Skeletal muscle satellite cell (primary cell): ENCODE results near the gene LAIR1.
"Not testable (repeated sequence)": the region's sequence is repeated elsewhere in the genome, so short reads cannot be mapped to it uniquely, and the experiment has no call there.

Source experiments
- H3K27me3 ChIP-seq: 2 replicates; pipeline ENCODE4 v1.7.0; 2013; ENCODE audit warnings: low read length; ENCODE audit not compliant: control insufficient read depth, insufficient read depth
- H3K36me3 ChIP-seq: 2 replicates; pipeline ENCODE4 v1.7.0; 2013; ENCODE audit warnings: mild to moderate bottlenecking, control low read depth, low read length; ENCODE audit not compliant: insufficient read depth
- H3K4me1 ChIP-seq: 2 replicates; pipeline ENCODE4 v1.7.0; 2013; ENCODE audit warnings: low read length; ENCODE audit not compliant: control insufficient read depth, insufficient read depth
- H3K4me2 ChIP-seq: 2 replicates; pipeline ENCODE4 v1.7.0; 2013; ENCODE audit warnings: mild to moderate bottlenecking, low read length
- H3K4me3 ChIP-seq: 2 replicates; pipeline ENCODE4 v1.7.0; 2013; ENCODE audit warnings: low read length
- H3K9ac ChIP-seq: 2 replicates; pipeline ENCODE4 v1.7.0; 2013; ENCODE audit warnings: mild to moderate bottlenecking, low read depth, low read length, moderate library complexity
- H3K9me3 ChIP-seq: replicated peaks from 2 replicates; pipeline ENCODE4 v1.7.0; 2013; ENCODE audit warnings: mild to moderate bottlenecking, control low read depth, low read length

Gene LAIR1

DNA sequence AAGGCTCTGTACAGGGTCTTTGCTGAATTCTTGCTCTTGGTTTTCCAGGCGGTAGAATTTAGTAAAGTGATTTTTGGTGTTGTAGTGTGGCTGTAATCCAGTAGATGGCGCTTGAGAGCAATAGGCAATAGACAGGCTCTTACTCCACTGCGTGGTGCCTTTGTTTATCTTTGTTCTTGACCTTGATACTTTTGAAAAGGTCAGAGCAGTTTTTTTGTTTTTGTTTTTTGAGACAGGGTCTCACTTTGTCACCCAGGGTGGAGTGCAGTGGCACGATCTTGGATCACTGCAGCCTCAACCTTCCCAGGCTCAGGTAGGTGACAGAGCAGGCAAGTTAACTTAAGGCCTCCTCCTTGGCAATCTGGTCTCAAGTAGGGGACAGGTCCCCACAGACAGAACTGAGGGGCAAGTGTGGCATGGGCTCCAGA lies 39.5 kb downstream of the LAIR1 start:
- Histone ChIP-seq H3K4me2 (no peak overlapping the region), H3K36me3 (no peaks in the 10 kb centered on the region), H3K27me3 (no peaks in the 10 kb centered on the region), H3K9ac (no peak overlapping the region), H3K4me1 (no peaks in the 10 kb centered on the region), H3K9me3 (no peaks in the 10 kb centered on the region), H3K4me3 (no peak overlapping the region)

- no peaks in the 10 kb centered on the region for H3K27me3 ChIP-seq
- H3K4me1 ChIP-seq, result no peaks in the 10 kb centered on the region
- H3K9ac ChIP-seq, result no peak overlapping the region
- no peak overlapping the region for H3K4me3 ChIP-seq
- no peaks in the 10 kb centered on the region for H3K9me3 ChIP-seq
- no peak overlapping the region for H3K4me2 ChIP-seq
- no peaks in the 10 kb centered on the region for H3K36me3 ChIP-seq
Measured at GRCh38 chr19:54324071-54324470, 40.7 kb downstream of the LAIR1 start.

GRCh38 chr19:54322934-54323333 lies 41.8 kb downstream of the LAIR1 start:
- not testable (repeated sequence) for H3K4me1 ChIP-seq, H3K36me3 ChIP-seq, H3K4me2 ChIP-seq, H3K4me3 ChIP-seq, H3K27me3 ChIP-seq, H3K9ac ChIP-seq, H3K9me3 ChIP-seq

DNA sequence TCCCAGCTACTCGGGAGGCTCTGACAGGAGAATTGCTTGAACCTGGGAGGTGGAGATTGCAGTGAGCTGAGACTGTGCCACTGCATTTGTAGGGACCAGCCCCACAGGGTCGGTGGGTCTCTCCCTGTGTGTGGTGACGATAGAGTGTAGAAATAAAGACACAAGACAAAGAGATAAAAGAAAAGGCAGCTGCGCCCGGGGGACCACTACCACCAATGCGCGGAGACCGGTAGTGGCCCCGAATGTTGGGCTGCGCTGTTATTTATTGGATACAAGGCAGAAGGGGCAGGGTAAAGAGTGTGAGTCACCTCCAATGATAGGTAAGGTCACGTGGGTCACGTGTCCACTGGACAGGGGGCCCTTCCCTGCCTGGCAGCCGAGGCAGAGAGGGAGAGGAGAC lies 42.4 kb downstream of the LAIR1 start:
- H3K4me2 ChIP-seq, H3K36me3 ChIP-seq, H3K9me3 ChIP-seq, H3K4me1 ChIP-seq, H3K27me3 ChIP-seq, H3K9ac ChIP-seq, H3K4me3 ChIP-seq: not testable (repeated sequence)

GRCh38 chr19:54319892-54320670 lies 44.6 kb downstream of the LAIR1 start:
- H3K4me1 ChIP-seq, result no peaks in the 10 kb centered on the region
- no peak overlapping the region for H3K4me2 ChIP-seq
- H3K9me3 ChIP-seq, result no peaks in the 10 kb centered on the region
- no peak overlapping the region for H3K9ac ChIP-seq
- H3K4me3 ChIP-seq, result no peak overlapping the region
- H3K27me3 ChIP-seq, result no peaks in the 10 kb centered on the region
- no peaks in the 10 kb centered on the region for H3K36me3 ChIP-seq

DNA sequence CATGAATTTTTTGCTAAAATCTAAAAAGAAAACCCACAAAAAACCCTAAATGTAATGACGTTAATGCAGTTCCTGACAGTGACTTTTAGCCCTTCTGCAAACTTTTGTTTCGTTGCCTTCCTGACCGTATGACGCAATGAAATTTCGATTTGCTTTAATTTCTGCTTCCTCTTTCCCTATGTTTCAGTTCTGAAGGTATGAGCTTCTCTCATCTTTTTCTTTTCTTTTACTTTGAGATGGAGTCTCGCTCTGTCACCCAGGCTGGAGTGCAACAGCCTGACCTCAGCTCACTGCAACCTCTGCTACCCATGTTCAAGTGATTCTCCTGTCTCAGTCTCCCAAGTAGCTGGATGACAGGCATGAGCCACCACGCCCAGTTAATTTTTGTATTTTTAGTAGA lies 45.7 kb downstream of the LAIR1 start:
- H3K36me3 ChIP-seq, result no peaks in the 10 kb centered on the region
- H3K4me3 ChIP-seq, result no peak overlapping the region
- no peak overlapping the region for H3K9ac ChIP-seq
- H3K27me3 ChIP-seq, result no peaks in the 10 kb centered on the region
- no peaks in the 10 kb centered on the region for H3K4me1 ChIP-seq
- H3K4me2 ChIP-seq, result no peak overlapping the region
- no peaks in the 10 kb centered on the region for H3K9me3 ChIP-seq

DNA sequence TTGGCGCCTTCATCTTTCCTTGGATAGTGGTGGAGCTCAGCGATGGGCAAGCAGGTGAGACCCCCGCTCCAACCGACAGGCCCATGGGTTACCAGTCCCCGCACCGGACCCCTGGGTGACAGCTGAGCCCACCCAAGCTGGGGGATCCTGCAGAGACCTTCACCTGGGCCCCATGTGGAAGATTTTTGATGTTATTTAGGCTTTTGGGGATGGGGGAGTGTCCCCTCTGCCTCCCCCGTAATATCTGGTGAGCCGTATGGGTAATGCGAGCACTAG lies 46.8 kb downstream of the LAIR1 start:
- Histone ChIP-seq H3K4me1 (no peaks in the 10 kb centered on the region), H3K9ac (no peak overlapping the region), H3K4me3 (no peak overlapping the region), H3K9me3 (no peaks in the 10 kb centered on the region), H3K4me2 (no peak overlapping the region), H3K36me3 (no peaks in the 10 kb centered on the region), H3K27me3 (no peaks in the 10 kb centered on the region)

DNA sequence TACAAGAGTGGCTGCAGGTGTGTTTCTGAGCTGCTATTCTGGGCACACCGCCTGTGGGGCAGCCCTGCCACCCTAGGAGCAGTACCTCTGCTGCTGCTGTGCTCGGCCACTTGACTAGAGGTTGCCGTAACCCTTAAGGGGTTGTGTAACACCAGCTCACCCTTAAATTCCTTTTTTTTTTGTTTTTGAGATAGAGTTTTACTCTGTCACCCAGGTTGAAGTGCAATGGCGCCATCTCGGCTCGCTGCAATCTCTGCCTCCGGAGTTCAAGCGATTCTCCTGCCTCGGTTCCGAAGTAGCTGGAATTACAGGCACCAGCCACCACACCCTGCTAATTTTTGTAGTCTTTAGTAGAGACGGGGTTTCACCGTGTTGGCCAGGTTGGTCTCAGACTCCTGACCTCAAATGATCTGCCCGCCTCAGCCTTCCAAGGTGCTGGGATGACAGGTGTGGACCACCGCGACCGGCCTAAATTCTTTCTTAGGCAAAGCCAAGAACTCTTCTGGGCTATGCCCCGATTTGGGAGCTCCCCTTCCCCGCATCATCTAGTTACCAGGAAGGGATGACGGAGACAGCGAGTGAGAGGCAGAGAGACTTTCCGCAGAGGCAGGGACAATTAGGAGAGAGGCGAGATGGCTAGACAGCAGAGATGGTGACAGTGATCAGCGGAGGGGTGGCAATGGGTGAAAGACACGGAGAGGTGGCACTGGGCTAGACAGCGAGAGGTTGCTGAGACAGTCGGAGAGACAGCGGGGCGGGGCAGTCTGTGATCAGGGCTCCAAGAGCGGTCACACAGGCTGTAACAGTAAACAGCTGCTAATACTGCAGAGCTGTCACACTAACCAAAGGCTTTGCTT lies 47.4 kb downstream of the LAIR1 start:
- H3K4me3 ChIP-seq, result no peak overlapping the region
- no peaks in the 10 kb centered on the region for H3K36me3 ChIP-seq
- H3K9me3 ChIP-seq, result no peaks in the 10 kb centered on the region
- no peaks in the 10 kb centered on the region for H3K4me1 ChIP-seq
- H3K27me3 ChIP-seq, result no peaks in the 10 kb centered on the region
- H3K9ac ChIP-seq, result no peak overlapping the region
- H3K4me2 ChIP-seq, result no peak overlapping the region

DNA sequence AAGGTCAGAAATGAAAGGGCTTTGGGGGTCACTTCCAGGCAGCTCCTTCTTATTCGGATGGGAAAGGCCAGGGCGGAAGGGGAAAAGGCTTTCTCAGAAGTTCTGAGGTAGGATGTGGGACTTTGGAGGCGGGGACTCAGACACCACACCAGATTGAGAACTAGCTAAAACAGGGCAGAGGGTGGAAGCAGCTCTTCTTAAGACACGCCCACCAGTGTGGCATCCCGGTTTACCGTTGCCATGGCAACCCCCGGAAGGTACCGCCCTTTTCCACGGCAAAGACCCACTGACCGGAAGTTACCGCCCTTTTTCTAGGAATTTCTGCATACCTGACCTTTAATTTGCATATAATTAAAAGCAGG lies 48.0 kb downstream of the LAIR1 start:
- H3K4me2 ChIP-seq, result no peak overlapping the region
- H3K27me3 ChIP-seq, result no peaks in the 10 kb centered on the region
- no peaks in the 10 kb centered on the region for H3K4me1 ChIP-seq
- H3K4me3 ChIP-seq, result no peak overlapping the region
- H3K9me3 ChIP-seq, result no peaks in the 10 kb centered on the region
- H3K36me3 ChIP-seq, result no peaks in the 10 kb centered on the region
- no peak overlapping the region for H3K9ac ChIP-seq

GRCh38 chr19:54315956-54316355 lies 48.8 kb downstream of the LAIR1 start:
- no peak overlapping the region for H3K4me3 ChIP-seq

DNA sequence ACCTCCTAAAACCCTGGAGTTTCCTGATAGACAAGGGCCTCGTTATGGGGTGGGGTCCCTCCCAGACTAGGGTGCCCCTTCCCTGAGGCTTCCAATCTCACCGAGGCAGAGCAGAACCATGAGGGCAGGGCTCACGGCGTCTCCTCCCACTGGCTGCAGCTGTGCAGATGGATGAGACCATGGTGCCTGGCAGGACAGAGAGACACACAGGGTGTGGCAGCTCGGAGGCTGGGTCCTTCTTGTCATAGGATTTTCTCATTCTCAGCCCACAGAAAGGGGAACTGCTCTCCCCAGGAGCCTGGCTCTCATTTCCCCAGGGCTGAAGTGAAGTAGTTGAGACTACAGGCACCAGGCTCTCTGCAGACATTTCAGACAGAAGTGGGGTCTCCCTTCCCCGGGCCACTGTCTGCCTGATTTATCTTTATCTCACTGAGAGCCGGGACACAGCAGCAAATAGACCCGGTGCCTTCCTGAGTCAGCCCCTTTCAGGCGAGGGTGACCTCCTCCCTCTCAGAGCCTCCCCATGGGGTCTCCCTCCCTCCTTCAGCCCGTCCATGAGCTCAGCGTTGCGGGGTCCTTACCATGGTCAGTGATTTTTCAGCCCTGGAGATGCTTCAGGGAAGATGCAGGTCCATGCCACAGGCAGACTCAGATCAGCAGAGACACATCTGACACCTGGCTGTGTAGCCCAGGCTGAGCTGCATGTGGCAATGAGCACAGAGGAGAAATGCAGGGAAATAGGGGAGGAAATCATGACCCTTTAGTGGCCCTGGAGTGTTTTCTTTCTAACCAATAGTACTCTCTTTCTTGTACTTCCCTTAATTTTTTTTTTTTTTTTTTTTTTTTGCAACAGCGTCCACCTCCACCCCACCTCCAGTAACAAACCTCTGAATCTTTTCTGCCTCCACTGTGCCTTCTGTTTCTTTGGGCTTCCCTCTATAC lies 52.0 kb downstream of the LAIR1 start, which contains the start of gene LILRA5:
Gene LILRA5 (minus strand): TSS at position 731 of the 942 bp plus-strand sequence. CDS start 147 bp downstream, at position 584.
- H3K4me2 ChIP-seq, result no peak within 1 kb of the TSS
- H3K9me3 ChIP-seq, result no peaks in the 10 kb centered on the region
- H3K4me1 ChIP-seq, result no peaks in the 10 kb centered on the region
- H3K36me3 ChIP-seq, result no peaks in the 10 kb centered on the region
- H3K4me3 ChIP-seq, result no peak within 1 kb of the TSS
- no peak within 1 kb of the TSS for H3K9ac ChIP-seq
- no peaks in the 10 kb centered on the region for H3K27me3 ChIP-seq

More at GRCh38 chr19:54315956-54316355, 48.8 kb downstream of the LAIR1 start:
- Histone ChIP-seq H3K36me3 (no peaks in the 10 kb centered on the region), H3K9ac (no peak overlapping the region), H3K27me3 (no peaks in the 10 kb centered on the region), H3K4me2 (no peak overlapping the region), H3K4me1 (no peaks in the 10 kb centered on the region), H3K9me3 (no peaks in the 10 kb centered on the region)
